ENCODE results near the gene ZNF287. TPM values are rescaled to one million over a fixed set of nuclear protein-coding genes. Genes with fewer than 3 reads are reported as not detected.
"Not testable (repeated sequence)": the region's sequence is repeated elsewhere in the genome, so short reads cannot be mapped to it uniquely, and the experiment has no call there.

The ZNF287 gene
- total RNA-seq, 6 experiments from 2014 or later = 0.19 to 0.55 (median 0.42) TPM

DNA sequence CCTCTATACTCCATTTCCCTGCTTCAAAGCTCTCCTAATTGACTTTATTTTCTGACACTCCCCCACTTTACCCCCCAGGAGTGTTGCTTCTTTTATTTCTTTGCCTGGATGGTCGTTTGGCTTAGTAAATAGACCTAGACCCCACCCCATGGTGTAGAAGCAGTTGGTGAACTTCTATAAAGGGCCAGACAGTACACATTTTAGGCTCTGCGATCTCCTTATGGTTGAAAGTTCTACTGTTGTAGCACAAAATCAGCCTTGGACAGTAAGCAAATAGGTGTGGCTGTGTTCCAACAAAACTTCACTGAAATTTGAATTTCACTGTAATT is 31.9 kb downstream of the ZNF287 start:
- no peaks in the 10 kb centered on the region for H3K9me3 ChIP-seq
- ATAC-seq = no peak
- no peaks in the 10 kb centered on the region for H3K36me3 ChIP-seq
- 44% methylated on average over 2 of the region's 2 CpGs for WGBS (ENCODE audit: insufficient coverage, low coverage, low lambda C conversion rate, missing lambda C conversion rate)
- DNase-seq = no peak
- H3K27ac ChIP-seq = peak overlapping the region in 1 of 3 donors; percentile 82
- H3K4me3 ChIP-seq = no peak overlapping the region
- H3K27me3 ChIP-seq = no peaks in the 10 kb centered on the region
- no peak for TF ChIP-seq POLR2A (IDR thresholded peaks at IDR 0.05)
- TF ChIP-seq, protein P1, sequence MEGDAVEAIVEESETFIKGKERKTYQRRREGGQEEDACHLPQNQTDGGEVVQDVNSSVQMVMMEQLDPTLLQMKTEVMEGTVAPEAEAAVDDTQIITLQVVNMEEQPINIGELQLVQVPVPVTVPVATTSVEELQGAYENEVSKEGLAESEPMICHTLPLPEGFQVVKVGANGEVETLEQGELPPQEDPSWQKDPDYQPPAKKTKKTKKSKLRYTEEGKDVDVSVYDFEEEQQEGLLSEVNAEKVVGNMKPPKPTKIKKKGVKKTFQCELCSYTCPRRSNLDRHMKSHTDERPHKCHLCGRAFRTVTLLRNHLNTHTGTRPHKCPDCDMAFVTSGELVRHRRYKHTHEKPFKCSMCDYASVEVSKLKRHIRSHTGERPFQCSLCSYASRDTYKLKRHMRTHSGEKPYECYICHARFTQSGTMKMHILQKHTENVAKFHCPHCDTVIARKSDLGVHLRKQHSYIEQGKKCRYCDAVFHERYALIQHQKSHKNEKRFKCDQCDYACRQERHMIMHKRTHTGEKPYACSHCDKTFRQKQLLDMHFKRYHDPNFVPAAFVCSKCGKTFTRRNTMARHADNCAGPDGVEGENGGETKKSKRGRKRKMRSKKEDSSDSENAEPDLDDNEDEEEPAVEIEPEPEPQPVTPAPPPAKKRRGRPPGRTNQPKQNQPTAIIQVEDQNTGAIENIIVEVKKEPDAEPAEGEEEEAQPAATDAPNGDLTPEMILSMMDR (IDR thresholded peaks at IDR 0.05) = no peak
- no peaks in the 10 kb centered on the region for H3K4me1 ChIP-seq
- intact Hi-C loops (cut with DNase I) = no loop called here

DNA sequence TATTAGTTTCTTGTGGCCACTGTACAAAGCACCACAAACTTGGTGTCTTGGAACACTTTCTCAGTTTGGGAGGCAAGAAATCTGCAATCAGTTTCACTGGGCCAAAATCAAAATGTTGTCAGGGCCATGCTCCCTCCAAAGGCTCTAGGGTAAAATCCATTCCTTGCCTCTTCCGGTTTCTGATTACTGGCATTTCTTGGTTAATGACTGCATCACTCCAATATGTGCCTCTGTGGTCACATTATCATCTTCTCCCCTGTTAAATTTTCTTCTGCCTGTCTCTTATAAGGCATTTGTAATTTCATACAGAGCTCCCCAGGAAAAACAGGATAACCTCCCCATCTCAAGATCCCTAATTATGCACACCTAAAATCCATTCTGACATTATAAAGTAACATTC is 34.8 kb downstream of the ZNF287 start:
- no peak for ATAC-seq
- intact Hi-C loops (cut with DNase I) = no loop called here
- Histone ChIP-seq H3K4me1 (no peaks in the 10 kb centered on the region), H3K27ac (no peak overlapping the region), H3K36me3 (no peaks in the 10 kb centered on the region), H3K27me3 (no peaks in the 10 kb centered on the region), H3K4me3 (no peak overlapping the region), H3K9me3 (no peaks in the 10 kb centered on the region)
- no peak for DNase-seq
- WGBS (ENCODE audit: insufficient coverage, low coverage, low lambda C conversion rate, missing lambda C conversion rate) = 79% methylated on average over 1 of the region's 1 CpG
- TF ChIP-seq, protein P1 (IDR thresholded peaks at IDR 0.05) = no peak
- no peak for TF ChIP-seq POLR2A (IDR thresholded peaks at IDR 0.05)

DNA sequence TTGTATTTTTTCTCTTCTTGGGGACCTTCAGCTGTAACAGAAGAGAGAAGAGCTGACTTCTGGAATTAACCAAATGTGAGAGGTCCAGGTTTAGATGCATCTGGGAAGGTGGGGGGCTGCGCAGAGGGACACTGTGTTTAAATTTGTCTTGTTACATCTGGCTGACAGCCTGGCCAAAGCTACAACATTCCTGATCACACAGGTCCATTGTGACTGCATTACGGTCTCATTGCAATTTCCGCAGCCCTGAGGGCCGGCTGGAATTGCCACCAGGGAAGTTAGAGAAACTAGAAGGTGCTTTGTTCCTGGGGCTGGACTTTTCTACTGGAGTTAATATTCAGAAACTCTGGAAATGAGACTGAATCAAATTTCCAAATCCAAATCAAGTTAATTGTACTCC is 39.1 kb downstream of the ZNF287 start:
- TF ChIP-seq POLR2A (IDR thresholded peaks at IDR 0.05) = no peak
- TF ChIP-seq, protein P1 (IDR thresholded peaks at IDR 0.05) = no peak
- no peak overlapping the region for H3K27ac ChIP-seq
- DNase-seq (no peak), ATAC-seq (no peak)
- intact Hi-C loops (cut with DNase I) = loop anchor here in 1 of 2 donors (10.0 kb wide), 1 partner anchor 165 kb away; no protein-coding TSS in a partner anchor
- no peaks in the 10 kb centered on the region for H3K4me1 ChIP-seq
- no peaks in the 10 kb centered on the region for H3K9me3 ChIP-seq
- no peaks in the 10 kb centered on the region for H3K36me3 ChIP-seq
- H3K27me3 ChIP-seq = no peaks in the 10 kb centered on the region
- no peak overlapping the region for H3K4me3 ChIP-seq
- WGBS (ENCODE audit: insufficient coverage, low coverage, low lambda C conversion rate, missing lambda C conversion rate) = 87% methylated on average over 4 of the region's 4 CpGs

DNA sequence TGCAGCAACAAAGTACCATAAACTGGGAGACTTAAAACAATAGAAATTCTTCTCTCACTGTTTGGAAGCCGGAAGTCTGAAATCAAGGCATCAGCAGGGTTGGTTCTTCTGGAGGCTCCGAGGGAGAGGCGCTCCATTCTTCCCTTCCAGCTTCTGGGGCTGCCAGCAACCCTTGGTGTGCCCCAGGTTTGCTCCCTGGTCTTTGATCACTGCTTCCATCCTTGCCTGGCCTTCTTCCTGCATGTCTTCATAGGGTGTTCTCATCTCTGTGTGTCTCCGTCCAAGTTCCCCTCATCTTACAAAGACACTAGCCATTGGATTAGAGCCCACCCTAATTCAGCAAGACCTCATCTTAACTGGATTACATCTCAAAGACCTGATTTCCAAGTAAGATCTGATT is 41.7 kb downstream of the ZNF287 start:
- WGBS (ENCODE audit: insufficient coverage, low coverage, low lambda C conversion rate, missing lambda C conversion rate) = 55% methylated on average over 1 of the region's 4 CpGs
- no peak overlapping the region for H3K27ac ChIP-seq
- ATAC-seq (no peak), DNase-seq (no peak)
- intact Hi-C loops (cut with DNase I) = loop anchor here in 1 of 2 donors (10.0 kb wide), 1 partner anchor 162 kb away; no protein-coding TSS in a partner anchor
- no peak overlapping the region for H3K4me3 ChIP-seq
- no peaks in the 10 kb centered on the region for H3K36me3 ChIP-seq
- TF ChIP-seq, protein P1 (IDR thresholded peaks at IDR 0.05) = no peak
- no peak for TF ChIP-seq POLR2A (IDR thresholded peaks at IDR 0.05)
- H3K9me3 ChIP-seq = no peaks in the 10 kb centered on the region
- H3K27me3 ChIP-seq = no peaks in the 10 kb centered on the region
- H3K4me1 ChIP-seq = no peaks in the 10 kb centered on the region

DNA sequence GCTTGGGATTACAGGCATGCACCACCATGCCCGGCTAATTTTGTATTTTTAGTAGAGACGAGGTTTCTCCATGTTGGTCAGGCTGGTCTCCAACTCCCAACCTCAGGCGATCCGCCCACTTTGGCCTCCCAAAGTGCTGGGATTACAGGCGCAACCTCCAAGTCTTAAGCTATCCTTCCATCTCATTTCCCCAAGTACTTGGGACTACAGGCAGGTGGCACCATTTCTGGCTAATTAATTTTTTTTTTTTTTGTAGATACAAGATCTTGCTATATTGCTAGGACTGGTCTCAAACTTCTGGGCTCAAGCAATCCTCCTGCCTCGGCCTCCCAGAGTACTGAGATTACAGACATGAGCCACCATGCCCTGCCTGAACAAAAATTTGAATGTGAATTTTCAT is 43.4 kb downstream of the ZNF287 start:
- not testable (repeated sequence) for H3K4me3 ChIP-seq, H3K4me1 ChIP-seq, ATAC-seq, H3K36me3 ChIP-seq, H3K27ac ChIP-seq, H3K27me3 ChIP-seq, DNase-seq, H3K9me3 ChIP-seq
- 81% methylated on average over 4 of the region's 6 CpGs for WGBS (ENCODE audit: insufficient coverage, low coverage, low lambda C conversion rate, missing lambda C conversion rate)
- intact Hi-C loops (cut with DNase I) = loop anchor here in 1 of 2 donors (10.0 kb wide), 1 partner anchor 161 kb away; no protein-coding TSS in a partner anchor

Measured in right lobe of liver (tissue), 6 donors.